Effector CD4-positive, alpha-beta T cell (primary cell): ENCODE results near the gene ARMC2.
"Not testable (repeated sequence)": the region's sequence is repeated elsewhere in the genome, so short reads cannot be mapped to it uniquely, and the experiment has no call there.

Experiments used
- DNase-seq: peaks from one replicate; pipeline ENCODE4 v3.0.0-alpha.2; 2020

The ARMC2 gene

DNA sequence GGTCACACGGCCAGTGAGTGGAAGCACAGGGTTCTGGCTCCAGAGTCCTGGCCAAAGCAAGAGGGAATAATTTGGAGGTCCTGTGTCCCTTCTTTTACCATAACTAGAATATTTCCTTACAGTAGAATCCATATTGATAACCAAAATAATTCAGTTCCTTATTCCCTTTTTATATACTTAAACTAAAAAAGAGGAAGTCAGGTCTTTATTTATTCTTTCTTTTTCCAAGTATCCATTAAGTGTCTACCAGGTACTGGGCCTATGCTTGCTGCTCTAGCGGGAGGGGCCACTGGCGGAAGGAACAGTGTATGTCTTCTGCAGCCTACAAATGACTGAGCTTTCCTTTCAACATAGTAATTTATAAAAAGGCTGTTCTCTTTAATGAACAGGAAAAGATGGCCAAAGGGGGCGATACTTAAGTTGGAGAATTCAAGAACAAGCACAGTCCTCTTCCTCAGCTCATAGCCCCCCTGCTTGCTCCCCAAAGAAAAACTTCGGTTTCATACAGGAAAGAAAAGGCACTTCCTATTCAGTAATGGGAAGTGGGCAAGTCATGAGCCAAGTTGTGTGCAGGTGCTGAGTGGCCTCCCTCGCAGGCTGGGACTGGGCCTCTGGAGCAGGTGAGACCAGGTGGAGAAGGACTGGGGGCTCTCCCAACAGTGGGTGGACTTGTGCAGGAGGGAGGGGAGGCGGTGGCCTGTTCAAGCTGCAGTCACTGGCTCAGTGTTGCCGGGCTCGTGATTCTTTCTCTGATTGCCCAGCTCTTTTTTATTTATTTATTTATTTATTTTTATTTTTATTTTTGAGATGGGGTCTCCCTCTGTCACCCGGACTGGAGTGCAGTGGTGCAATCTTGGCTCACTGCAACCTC is 110.9 kb downstream of the ARMC2 start:
- no peak for DNase-seq

DNA sequence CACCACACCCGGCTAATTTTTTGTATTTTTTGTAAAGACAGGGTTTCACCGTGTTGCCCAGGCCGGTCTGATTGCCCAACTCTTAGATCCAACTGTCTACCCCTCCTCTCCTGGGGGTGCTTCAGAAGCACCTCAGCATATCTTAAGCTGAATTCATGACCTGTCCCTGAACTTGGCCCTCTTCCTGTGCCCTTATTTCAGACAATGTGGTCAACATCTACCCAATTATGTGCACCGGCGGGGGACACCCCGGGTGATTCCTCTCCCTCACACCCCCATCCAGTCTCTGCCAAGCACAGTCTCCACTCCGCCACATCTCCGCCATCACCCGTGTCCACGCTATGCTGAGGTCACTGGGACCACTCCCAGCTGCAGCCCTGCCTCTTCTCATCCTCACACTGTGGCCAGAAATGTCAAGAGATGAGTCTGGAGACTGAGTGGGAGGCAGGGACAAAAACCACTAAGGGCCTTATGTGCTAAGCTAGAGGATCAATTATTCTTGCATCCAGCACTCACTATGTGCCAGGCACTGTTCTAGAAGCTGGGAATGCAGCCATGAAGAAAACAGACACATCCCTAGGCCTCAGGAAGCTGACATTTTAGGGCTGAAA is 111.9 kb downstream of the ARMC2 start:
- DNase-seq: no peak

DNA sequence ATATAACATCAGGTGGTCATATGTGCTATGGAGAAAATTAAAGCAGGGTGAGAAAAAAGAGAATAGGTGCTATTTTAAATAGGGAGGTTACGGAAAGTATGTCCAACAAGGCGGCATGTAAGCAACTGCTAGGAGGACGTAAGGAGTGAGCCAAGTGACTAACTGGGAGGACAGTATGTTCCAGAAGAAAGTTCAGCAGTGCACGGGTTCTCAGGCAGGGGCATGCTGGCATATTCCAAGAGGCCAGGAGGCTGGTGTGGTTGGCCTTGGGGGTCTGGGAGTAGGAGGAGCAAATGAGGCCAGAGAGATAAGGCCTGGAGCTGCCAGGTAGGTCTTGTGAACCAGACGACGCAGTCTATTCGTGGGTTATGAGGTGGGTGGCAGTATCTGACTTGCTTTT is 112.4 kb downstream of the ARMC2 start:
- no peak for DNase-seq

DNA sequence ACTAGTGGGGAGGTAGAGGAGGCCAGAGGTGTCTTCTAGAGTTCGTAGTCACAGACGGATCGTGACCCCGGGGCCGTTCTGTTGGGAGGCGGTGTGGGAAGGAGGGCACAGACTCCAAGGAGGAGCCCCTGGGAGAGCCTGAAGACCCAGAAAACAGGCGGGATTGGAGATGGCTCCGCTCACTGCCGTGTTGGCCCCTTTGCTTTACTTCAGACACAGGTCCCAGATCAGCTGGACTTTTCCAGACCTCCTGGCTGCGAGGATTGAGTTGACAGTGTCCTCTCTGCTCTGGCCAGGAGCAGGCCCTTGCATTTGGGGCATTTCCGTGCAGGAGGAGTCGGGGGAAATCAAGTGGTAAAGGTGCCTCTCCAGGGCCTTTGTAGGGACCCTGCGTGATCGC is 112.9 kb downstream of the ARMC2 start:
- DNase-seq: no peak

DNA sequence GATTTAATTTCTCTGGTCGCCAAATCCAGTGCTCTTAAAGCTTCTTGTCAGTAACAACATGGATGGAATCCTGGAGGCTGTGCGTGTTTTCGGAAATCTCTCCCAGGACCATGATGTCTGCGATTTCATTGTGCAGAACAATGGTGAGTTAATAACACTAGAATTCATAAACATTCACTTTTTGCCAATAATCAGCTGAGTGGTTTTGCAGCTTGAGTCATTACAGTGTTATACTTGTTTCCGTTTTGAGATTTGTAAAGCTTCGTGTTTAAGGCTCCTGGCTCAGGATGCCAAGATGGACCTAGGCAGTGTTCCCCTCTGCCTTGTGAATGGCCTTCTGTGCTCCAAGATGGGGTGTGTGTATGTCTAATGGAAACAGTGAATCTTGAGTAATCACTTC is 113.8 kb downstream of the ARMC2 start:
- no peak for DNase-seq

DNA sequence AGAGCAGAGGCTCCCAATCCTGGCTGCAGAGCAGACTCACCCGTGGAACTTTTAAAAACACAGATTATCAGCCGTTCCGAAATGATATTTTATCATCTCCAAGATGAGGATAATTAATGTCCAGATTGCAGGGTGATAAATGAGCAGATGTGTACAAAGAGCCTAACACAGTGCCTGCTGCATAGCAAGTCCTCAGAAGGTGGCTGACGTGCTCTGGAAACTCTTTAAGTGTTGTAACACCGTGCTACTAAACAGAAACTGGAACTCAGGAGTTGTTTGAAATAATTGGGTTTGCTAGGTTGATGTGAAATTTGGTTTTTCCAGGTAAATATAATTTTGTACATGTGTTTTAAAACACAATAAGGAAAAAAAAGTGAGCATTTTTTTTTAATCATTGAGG is 118.0 kb downstream of the ARMC2 start:
- no peak for DNase-seq

DNA sequence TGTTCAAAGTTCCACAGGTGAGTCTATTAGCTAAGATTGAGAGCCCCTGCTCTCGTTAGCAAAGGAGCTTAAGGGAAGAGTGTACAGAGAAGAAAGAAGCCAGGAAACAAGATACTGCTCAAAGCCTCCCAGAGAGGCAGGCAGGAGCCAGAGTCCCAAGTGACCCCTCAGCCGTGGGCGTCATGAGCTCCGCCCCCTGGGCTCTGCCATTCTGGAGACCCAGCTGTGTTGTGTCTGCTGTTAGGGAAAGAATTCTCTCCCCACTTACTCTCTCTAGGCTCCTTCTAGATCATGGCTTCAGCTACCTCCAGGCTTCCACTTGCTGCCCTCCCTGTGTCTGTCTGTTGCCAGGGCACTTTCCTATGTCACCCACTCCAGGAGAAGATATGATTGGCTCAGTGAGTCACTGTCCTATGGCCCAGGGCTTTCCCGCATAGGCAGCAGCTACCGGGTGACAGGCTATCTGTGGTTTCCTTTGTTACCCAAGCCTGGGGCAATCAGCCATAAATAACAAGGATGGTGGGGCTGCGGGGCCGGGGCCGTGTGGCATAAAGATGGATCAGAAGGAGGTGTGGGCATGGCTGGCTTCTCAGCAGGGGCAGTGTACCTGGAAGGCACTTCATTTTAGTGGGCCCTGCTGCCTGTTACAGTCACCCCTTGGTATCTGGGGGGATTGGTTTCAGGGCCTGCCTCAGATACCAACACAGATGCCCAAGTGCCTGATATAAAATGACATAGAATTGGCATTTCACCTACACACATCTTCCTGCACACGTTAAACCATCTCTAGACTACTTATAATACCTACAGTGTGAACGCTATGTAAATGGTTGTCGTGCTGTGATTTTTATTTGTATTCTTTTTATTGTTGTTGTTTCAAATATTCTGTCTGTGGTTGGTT is 118.9 kb downstream of the ARMC2 start:
- DNase-seq: no peak

DNA sequence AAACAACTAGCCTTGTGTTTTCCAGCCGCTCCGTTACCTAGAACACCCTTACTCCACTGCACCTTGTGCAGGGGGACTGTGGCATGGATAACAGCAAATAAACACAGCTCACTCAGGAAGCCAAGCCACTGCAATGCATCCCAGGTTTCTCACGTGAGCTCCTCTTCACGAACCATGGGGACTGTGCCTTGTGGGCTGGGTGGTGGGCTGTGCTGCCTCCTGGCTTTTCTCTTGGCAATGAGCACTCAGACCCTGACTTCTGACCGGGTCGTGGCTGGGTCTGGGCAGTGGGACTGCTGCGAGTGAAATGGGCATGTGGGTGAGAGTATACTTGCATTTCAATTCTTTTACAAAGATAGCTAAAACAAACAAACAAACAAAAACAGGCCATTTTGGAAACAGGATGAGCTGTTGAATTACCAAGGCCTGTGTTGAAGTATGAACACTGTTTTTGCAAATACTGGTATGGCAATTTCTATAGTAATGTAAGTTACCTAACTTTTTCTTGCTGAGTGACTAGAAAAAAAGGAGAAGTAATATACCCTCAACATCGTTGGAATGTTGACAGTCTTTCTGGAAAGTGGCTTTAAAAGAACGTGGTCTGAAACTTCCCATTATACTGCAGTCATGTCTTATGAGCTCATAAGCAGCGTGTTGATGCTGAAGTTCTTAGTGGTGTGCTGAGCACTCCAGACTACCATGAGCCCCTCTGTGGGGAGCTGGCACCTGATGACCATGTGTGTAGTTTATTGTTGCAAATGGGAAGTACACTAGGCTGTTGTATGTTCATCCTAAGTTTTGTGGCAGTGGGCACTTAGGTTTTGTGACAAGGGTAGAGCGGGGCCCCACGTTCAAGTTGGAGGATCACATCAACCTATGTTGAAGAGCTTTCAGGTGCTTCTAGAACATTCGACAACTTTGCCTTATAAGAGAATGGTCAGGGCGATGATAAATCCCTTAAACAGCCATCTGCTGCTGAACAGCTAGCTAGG is 120.4 kb downstream of the ARMC2 start:
- DNase-seq: no peak

DNA sequence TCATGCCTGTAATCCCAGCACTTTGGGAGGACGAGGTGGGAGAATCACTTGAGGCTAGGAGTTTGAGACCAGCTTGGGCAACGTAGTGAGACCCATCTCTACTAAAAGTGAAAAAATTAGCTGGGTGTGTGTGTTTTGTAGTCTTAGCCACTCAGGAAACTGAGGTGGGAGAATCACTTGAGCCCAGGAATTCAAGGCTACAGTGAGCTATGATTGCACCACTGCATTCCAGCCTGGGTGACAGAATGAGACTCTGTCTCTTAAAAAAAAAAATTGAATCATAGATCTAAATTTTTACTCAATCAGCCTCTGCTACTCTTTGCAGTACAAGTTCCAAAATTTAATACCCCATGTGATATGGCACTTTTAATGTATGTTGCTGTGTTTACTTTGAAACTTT is 121.6 kb downstream of the ARMC2 start:
- DNase-seq: no peak

DNA sequence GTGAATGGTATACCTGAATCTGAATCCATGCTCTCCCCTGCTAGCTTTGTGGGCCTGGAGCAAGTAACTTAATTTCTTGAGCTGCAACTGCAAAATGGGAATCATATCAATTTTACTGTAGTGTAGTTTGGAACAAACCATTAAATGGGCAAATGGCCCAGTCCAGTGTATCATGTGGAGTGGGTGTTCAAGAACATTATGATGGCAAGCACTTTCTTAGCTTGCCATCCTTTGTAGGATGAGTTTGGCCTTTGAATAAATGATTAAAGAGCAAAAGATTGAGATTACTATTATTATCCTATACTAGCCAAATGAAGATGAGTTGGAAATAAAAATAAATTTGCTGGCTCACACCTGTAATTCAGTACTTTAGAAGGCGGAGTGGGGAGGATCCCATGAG is 126.0 kb downstream of the ARMC2 start:
- no peak for DNase-seq

DNA sequence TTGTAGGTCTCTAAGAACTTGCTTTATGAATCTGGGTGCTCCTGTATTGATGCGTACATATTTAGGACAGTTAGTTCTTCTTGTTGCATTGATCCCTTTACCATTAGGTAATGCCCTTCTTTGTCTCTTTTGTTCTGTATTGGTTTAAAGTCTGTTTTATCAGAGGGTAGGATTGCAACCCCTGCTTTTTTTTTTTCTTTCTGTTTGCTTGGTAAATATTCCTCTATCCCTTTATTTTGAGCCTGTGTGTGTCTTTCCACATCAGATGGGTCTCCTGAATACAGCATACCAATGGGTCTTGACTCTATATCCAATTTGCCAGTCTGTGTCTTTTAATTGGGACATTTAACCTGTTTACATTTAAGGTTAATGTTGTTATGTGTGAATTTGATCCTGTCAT is 130.4 kb downstream of the ARMC2 start:
- DNase-seq: not testable (repeated sequence)

DNA sequence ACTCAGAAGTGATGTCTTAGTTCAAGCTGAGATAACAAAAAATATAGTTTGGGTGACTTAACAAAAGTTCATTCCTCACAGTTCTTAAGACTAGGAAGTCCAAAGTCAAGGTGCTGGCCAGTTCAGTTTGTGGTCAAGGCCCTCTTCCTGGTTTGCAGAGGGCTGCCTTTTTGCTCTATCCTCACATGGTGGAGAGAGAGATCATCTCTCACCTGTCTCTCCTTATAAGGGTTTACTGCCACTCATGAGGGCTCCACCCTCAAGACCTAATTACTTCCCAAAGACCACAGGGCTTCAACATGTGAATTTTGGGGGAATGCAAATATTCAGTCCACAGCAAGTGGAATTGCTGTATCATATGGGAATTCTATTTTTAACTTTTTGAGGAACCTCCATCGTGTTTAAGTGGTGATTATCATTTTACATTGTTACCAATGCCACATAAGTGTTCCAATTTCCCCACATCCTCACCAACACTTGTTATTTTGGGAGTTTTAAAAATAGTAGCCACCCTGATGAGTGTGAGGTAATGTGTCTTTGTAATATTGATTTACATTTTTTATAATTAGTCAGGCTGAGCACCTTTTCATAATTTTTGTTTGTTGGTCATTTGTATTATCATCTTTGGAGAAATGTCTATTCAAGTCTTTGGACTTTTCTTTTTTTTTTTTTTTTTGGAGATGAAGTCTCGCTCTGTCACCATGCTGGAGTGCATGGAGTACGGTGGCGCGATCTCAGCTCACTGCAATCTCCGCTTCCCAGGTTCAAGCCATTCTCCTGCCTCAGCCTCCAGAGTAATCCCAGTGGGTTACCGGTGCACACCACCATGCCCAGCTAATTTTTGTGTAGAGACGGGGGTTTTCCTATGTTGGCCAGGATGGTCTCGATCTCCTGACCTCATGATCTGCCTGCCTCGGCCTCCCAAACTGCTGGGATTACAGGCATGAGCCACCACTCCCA is 134.2 kb downstream of the ARMC2 start:
- no peak for DNase-seq

DNA sequence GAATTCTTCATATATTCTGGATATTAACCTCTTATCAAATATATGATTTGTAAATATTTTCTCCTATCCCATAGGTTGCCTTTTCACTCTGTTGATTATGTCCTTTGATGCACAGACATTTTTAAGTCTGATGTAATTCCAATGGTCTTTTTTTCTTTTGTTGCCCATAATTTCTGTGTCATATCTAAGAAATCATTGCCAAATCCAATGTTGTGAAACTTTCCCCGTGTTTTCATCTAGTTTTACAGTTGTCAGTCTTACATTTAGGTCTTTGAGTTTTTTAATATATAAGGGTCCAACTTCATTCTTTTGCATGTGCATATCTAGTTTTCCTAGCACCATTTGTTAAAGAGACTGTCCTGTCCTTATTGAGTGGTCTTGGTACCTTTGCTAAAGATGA is 134.9 kb downstream of the ARMC2 start:
- DNase-seq: no peak

DNA sequence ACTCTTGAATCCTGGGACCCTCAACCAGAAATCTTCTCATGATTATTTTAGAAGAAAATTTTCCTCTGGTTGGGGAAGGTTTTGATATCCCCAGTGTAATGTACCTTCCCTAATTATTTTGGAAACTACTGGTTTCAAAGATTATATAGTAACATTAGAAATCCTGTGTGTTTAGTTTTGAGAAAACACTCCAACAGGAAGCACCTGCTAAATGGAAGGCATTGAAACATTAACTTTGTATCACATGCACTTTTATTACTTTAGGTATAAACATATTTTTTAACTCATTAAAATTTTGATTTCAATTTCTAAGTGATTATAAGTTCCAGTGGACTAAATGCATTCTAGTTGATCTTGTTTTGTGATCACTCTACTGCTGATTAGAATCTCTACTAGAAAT is 137.1 kb downstream of the ARMC2 start:
- DNase-seq: no peak

DNA sequence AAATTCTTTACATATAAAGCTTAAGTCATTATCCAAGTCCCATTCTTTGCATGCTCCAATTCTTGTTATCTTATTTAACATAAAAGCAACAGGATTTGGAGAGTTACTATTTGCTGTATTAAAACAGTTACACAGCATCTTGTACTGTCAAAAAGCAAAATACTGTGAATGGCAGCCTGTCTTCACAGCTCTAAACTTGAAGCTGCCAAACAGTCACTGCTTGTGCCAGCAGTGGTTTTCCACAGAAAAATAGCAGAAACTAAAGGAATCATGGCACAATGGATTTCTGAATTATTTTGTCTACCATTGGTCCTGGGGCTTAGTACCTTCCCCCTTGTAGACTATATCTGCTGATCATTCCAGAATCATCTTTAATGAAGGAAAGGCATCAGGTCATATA is 138.9 kb downstream of the ARMC2 start:
- no peak for DNase-seq

DNA sequence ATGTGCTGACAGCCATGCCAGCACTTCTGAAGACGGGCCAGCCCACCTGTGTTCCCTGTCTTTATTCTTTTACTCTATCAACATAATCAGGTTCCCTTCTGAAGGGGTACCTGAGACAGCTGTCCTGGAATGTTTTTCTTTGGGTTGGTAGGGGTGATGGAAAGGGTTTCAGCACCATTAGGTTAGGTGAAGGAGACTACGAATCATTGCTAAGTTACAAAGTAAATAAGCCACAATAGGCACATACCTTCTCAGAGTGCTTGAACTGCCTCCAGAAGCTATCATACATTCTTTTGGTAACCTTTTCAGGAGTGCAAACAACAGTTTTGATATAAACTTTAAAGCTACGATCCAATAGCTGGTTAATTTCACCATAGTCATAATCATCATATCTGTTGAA is 140.1 kb downstream of the ARMC2 start:
- DNase-seq: no peak

DNA sequence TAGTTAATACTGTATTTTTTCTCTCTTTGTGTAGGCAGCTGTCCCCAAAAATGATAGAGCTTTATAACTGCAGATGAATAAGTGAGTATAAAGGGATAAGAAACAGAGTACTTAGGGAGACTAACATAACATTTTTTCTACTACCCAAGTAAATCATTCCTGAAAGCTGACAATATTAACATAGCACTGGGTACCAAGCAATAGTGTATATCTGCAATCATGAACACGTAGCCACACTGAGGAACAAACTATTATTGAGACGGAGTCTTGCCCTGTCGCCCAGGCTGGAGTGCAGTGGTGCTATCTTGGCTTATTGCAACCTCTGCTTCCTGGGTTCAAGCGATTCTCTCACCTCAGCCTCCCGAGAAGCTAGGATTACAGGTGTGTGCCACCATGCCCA is 140.5 kb downstream of the ARMC2 start:
- no peak for DNase-seq

DNA sequence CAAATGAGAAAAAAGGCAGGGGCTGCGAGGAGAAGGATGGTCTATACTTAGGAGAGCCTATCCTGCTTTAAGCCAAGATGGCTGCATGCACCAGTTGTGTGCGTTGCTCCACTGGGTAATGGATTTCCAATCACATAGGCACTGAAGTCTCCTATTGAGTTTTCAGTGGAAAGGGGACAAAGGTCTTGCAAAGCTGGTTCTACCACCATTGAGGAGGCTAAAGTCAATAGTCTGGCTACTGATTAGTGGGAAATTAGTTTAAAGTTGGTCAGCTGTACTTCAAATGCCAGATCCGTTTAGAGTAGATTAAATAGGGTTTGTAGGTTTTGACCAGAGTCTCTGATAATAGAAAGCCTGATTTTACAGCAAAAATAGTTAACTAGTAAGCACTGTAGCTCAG is 141.5 kb downstream of the ARMC2 start:
- DNase-seq: no peak

DNA sequence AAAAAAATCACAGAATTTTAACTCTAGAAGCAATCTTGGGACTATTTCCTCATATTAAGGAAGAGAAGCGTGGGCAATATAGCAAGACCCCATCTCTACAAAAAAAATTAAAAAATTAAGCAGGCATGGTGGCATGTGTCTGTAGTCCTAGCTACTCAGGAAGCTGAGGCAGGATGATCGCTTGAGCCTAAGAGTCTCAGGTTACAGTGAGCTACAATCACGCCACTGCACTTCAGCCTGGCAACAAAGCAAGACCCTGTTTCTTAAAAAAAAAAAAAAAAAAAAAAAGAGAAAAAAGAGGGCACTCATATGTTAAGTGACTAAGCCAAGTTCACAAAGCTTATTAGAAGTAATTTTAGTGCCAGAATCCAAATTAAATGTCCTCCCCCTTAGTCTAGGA is 145.7 kb downstream of the ARMC2 start:
- DNase-seq: no peak

DNA sequence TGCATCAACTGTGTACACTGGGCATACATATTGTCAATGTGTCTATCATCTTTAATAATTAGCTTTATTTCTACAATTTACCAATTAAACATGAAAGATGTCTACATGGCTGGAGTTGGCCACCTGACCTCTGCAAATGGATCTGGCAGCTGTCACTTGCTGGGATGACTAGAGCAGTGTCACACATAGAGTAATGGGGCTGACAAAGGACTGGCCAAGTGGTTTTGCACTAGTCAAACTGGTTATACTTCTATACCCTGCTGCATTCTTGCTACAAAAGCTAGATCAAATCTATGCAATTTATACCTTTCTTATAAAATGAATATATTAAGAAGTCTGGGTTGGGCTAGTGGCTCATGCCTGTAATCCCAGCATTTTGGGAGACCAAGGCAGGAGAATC is 147.1 kb downstream of the ARMC2 start:
- no peak for DNase-seq

DNA sequence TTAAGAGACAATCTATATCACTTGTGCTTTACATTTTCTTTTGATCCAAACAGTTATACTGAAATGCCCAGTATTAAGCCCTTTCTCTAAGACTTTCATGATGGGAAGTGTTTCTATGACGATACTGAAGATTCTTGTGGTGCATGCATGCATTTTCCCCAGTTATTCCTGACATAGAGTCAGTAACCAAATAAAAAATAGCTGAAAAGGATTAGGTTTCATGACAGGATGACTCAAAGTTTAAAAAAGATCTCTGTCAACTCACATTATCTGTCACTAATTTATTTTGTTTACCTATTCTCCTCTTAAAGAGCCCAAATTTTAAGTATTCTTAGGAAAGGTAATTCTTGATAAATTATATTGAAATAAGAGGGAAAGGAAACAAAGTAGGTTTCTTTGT is 148.0 kb downstream of the ARMC2 start:
- no peak for DNase-seq
